CD4-positive, alpha-beta T cell treated with Interleukin-4 for 1 hour (primary cell): Measurements from ENCODE around the gene ASB10.

Experiments
- DNase-seq, 2 donors: peaks; one replicate each; pipeline ENCODE4 v3.0.0-alpha.2; 2020 to 2022

ASB10 gene

GRCh38 chr7:151186640-151187408, at the start of gene ASB10:
Gene ASB10 (minus strand): TSS chr7:151187250. CDS start chr7:151187130, 120 bp downstream.
- no peak for DNase-seq

GRCh38 chr7:151236406-151236805, 49.4 kb upstream of the ASB10 start:
- DNase-seq, result no peak

GRCh38 chr7:151235091-151235787, 48.2 kb upstream of the ASB10 start:
- DNase-seq, result no peak

GRCh38 chr7:151233804-151234203, 46.8 kb upstream of the ASB10 start:
- no peak for DNase-seq

DNA sequence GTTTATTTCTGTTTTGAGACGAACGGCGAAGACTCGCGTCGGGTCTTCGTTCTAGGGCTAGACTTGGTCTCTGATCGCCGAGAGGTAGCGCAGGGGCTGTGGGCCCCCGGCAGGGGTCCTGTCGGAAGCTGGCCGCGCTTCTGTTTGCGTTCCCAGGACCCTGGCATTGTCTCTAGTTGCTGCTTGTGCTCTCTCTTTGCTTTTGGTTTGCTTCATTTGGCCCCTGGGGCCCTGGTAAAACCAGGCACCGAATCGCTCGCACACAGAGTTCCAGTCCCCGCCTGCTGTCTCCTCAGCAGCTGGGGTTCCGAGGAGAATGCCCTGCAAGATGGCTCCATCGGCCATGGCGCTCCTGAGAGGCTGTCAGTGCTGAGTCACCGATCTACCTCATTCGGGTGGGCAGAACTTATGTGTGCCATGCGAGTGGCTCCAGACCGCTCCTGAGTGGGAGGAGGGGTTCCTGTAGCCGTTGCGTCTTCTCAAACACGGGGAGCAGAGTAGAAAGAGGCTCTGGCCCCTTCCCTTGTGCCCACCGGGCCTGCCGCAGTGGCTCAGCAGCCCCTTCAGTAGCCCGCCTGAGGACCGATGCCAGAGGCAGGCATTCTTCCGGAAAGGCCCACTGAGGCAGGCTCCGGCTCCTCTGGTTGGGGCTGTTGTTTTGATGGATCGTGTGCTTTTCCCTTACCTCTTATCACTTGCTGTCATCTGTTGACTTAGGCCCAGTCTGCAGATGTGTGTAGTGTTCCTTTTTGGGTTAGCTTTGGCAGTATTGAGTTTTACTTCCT, 46.1 kb upstream of the ASB10 start:
- DNase-seq, result peak; percentile 65 to 66

- DNase-seq, result peak; percentile 88 to 89
Measured at GRCh38 chr7:151232091-151232916, 45.3 kb upstream of the ASB10 start, which contains the start of gene CHPF2. Gene CHPF2 (plus strand): TSS chr7:151232483. CDS start chr7:151234012, 1,529 bp downstream.

GRCh38 chr7:151231080-151231479, 44.0 kb upstream of the ASB10 start:
- DNase-seq, result no peak

- no peak for DNase-seq
Measured at GRCh38 chr7:151229249-151229648, 42.2 kb upstream of the ASB10 start.

- no peak for DNase-seq
Measured at GRCh38 chr7:151228024-151228866, 41.2 kb upstream of the ASB10 start.

DNA sequence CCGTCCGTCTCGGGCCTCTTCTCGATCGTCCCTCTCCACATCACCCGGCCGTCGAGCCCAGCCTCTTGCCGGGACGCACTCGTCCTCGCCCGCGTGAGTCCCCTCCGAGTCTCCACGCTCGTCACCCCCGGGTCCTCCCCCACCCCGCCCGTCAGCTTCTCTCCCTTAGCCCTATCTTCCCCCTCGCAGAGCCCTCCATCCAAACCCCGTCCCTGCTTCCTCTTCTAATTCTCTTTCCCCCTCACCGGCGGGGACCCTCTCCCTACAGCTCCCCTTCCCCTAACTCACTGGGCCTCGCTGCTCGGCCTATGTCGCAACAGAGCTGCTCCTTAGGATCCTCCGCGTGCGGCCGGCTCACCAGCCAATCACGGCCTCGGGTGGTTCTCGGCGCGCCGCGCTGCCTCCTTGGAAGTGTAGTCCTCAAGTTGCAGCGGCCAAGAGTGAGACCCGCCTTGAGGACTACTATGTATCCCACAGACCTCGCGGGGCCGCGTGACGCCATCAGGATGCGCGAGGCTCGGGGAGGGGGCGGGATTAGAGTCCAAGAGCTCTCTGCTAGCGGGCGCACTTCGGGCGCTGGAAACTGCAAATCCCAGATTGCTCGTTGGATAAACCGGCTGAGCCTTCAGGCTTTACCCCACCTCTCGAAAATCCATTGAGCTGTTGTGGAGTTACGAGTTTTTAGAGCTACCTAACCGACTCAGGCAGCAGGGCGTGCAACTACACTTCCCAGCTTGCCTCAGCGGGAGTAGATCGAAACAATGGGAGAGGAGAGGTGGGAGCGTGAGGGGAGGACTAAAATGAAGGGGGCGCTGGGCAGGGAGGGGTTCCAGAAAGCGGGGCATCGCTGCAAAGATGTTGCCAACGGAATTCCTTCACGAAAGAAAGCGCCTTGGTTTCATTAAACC, 40.1 kb upstream of the ASB10 start, which contains the start of gene ABCF2:
Gene ABCF2 (minus strand): TSS at position 331 of the 908 bp plus-strand sequence. CDS start 747 bp downstream, outside the sequence.
- peak; percentile 96 to 97 for DNase-seq

GRCh38 chr7:151226560-151226874, 39.5 kb upstream of the ASB10 start:
- DNase-seq, result no peak

DNA sequence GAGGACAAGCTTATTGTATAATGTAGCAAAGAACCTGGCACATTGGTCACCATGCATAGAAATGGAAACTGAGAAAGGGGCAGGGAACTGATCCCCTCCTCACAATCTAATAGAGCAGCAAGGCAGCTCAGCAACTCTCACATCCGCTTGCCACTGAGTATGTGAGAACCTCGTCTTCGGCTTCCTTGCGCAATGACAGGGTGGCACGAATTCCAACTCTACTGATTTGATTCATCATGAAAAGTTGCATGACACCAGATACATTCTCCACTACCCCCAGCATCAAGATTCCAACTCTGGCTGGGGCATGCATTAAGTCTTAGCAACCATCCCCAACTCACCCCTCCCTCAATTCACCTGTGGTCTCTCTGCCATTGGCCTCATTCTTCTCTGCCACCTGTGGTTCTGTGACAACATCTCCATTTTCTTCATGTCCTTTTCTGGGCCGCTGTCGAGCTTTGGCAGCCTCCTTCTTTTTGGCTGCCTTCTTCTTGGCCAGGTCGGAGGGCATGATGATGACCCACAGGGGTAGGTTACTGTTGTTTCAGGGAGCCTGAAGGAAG, 39.0 kb upstream of the ASB10 start:
- DNase-seq, result no peak

- no peak for DNase-seq
Measured at GRCh38 chr7:151223728-151224127, 36.7 kb upstream of the ASB10 start.

GRCh38 chr7:151218170-151218569, 31.1 kb upstream of the ASB10 start:
- DNase-seq, result no peak

DNA sequence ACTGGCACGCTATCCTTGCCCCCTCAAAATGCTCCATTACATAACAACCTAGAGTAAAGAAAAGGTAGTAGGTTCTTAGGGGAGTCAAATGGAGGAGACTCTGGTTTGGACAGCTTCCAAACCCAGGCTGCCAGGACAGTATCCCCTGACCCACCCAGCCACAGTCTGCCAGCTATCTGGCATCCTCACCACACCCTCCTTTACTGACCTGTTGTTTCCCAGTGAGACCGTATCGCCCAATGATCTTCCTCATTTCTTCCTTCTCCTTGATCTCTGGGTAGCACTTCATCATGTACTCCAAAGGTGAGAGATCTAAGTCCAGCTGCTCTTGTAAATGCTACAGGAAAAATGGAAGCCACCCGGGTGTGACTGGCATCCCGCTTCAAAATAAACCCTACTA, 28.3 kb upstream of the ASB10 start:
- DNase-seq, result no peak

DNA sequence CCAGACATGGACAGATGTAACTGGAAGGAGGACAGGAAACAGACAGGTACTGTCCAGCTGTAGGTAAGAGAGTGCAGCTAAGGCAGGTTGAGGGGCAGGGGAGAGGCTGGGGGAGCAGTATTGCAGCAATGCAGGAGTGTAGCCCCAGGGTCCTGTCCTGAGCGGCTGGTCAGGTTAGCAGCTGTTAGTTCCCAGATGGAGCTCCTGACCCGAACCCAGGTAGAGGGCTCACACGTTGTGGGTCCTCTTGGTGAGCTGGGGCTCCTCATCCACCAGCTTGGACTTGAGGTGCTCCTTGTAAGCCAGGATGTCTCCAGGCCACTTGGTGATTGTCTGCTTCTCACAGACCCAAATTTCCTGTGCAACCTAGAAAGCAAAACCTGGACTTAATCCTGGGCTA, 26.8 kb upstream of the ASB10 start:
- no peak for DNase-seq

DNA sequence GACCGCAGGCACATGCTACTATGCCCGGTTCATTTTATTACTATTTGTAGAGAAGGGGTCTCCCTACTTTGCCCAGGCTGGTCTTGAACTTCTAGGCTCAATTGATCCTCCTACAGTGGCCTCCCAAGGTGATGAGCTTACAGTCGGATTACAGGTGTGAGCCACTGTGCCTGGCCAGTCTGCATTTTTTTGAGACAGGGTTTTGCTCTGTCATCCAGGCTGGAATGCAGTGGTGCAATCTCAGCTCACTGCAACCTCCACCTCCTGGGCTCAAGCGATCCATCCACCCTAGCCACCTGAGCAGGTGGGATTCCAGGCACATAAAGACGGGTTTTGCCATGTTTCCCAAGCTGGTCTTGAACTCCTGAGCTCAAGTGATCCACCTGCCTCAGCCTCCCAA, 25.6 kb upstream of the ASB10 start:
- no peak for DNase-seq

DNA sequence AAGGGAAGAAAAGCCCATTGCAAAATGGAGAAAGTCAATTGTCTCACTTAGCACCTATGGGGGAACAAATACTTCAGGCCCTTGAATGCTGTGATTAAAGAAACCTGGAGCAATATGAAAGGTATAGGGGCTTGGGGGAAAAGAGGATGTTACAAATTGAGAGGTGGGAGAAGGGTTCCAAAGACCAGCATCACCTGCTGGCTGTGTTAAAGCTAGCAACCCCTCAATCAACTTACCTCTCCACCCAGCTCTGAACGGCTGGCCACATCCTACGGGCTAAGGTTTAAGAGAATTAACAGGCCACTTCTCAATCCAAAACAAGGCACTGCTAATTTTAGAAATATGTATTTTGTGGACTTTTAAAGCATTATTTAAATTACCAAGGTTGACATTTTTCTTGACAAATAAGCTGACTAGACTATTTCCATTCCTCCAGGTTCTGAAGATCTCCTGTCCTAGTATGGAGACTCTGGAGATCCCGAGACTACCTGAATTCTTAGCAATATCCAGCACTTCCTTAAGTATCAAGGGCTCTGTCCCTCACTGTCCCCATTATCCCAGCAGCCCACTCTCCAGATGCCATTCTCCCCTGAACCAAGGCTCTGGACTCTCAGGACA, 24.2 kb upstream of the ASB10 start:
- DNase-seq, result no peak

- no peak for DNase-seq
Measured at GRCh38 chr7:151210087-151210854, 23.2 kb upstream of the ASB10 start, which contains the start of gene H2BK1. Gene H2BK1 (minus strand): TSS chr7:151210488. CDS start chr7:151210318, 170 bp downstream.
